ENCODE measurements around the gene DUSP18.
"Not testable (repeated sequence)": the region's sequence is repeated elsewhere in the genome, so short reads cannot be mapped to it uniquely, and the experiment has no call there.

DNA sequence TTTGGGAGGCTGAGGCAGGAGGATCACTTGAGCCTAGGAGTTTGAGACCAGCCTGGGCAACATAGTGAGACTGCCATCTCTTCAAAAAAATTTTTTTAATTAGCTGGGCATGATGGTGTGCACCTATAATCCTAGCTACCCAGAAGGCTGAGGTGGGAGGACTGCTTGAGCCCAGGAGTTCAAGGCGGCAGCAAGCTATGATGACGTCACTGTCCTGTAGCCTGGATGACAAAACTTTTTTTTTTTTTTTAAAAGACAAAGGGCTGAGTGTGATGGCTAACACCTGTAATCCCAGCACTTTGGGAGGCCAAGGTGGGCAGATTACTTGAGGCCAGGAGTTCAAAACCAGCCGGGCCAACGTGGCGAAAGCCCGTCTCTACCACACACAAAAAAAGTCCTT, 47.8 kb downstream of the DUSP18 start:
- TF ChIP-seq, protein P1, sequence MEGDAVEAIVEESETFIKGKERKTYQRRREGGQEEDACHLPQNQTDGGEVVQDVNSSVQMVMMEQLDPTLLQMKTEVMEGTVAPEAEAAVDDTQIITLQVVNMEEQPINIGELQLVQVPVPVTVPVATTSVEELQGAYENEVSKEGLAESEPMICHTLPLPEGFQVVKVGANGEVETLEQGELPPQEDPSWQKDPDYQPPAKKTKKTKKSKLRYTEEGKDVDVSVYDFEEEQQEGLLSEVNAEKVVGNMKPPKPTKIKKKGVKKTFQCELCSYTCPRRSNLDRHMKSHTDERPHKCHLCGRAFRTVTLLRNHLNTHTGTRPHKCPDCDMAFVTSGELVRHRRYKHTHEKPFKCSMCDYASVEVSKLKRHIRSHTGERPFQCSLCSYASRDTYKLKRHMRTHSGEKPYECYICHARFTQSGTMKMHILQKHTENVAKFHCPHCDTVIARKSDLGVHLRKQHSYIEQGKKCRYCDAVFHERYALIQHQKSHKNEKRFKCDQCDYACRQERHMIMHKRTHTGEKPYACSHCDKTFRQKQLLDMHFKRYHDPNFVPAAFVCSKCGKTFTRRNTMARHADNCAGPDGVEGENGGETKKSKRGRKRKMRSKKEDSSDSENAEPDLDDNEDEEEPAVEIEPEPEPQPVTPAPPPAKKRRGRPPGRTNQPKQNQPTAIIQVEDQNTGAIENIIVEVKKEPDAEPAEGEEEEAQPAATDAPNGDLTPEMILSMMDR (IDR thresholded peaks at IDR 0.05; ENCODE audit: insufficient read depth, low read length): not testable (repeated sequence)
- TF ChIP-seq, protein P2, sequence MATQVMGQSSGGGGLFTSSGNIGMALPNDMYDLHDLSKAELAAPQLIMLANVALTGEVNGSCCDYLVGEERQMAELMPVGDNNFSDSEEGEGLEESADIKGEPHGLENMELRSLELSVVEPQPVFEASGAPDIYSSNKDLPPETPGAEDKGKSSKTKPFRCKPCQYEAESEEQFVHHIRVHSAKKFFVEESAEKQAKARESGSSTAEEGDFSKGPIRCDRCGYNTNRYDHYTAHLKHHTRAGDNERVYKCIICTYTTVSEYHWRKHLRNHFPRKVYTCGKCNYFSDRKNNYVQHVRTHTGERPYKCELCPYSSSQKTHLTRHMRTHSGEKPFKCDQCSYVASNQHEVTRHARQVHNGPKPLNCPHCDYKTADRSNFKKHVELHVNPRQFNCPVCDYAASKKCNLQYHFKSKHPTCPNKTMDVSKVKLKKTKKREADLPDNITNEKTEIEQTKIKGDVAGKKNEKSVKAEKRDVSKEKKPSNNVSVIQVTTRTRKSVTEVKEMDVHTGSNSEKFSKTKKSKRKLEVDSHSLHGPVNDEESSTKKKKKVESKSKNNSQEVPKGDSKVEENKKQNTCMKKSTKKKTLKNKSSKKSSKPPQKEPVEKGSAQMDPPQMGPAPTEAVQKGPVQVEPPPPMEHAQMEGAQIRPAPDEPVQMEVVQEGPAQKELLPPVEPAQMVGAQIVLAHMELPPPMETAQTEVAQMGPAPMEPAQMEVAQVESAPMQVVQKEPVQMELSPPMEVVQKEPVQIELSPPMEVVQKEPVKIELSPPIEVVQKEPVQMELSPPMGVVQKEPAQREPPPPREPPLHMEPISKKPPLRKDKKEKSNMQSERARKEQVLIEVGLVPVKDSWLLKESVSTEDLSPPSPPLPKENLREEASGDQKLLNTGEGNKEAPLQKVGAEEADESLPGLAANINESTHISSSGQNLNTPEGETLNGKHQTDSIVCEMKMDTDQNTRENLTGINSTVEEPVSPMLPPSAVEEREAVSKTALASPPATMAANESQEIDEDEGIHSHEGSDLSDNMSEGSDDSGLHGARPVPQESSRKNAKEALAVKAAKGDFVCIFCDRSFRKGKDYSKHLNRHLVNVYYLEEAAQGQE (IDR thresholded peaks at IDR 0.05; ENCODE audit: insufficient replicate concordance, low read depth): not testable (repeated sequence)
